Measurements from ENCODE around the gene CD83.
A peak's percentile ranks its signal among the peaks of the same experiment; 100 is the strongest.

CD83 gene

GRCh38 chr6:14151773-14152172 is 34.2 kb downstream of the CD83 start:
- TF ChIP-seq CTCF (IDR thresholded peaks at IDR 0.05; ENCODE audit: low read length, missing control alignments) = no peak
- no peak for DNase-seq (ENCODE audit: low read depth)
- no peak overlapping the region for H3K4me3 ChIP-seq (replicated peaks; ENCODE audit: low read depth, low read length)

- DNase-seq (ENCODE audit: low read depth) = no peak
- no peak overlapping the region for H3K4me3 ChIP-seq (replicated peaks; ENCODE audit: low read depth, low read length)
- TF ChIP-seq CTCF (IDR thresholded peaks at IDR 0.05; ENCODE audit: low read length, missing control alignments) = no peak
These were observed 35.7 kb downstream of the CD83 start for GRCh38 chr6:14153228-14153627.

- no peak for DNase-seq (ENCODE audit: low read depth)
- no peak overlapping the region for H3K4me3 ChIP-seq (replicated peaks; ENCODE audit: low read depth, low read length)
- TF ChIP-seq CTCF (IDR thresholded peaks at IDR 0.05; ENCODE audit: low read length, missing control alignments) = no peak
These were observed 41.5 kb downstream of the CD83 start for GRCh38 chr6:14159090-14159489.

- DNase-seq (ENCODE audit: low read depth) = no peak
- no peak overlapping the region for H3K4me3 ChIP-seq (replicated peaks; ENCODE audit: low read depth, low read length)
- TF ChIP-seq CTCF (IDR thresholded peaks at IDR 0.05; ENCODE audit: low read length, missing control alignments) = no peak
These were observed 45.3 kb downstream of the CD83 start for GRCh38 chr6:14162826-14163225.

GRCh38 chr6:14165091-14165490 is 47.5 kb downstream of the CD83 start:
- TF ChIP-seq CTCF (IDR thresholded peaks at IDR 0.05; ENCODE audit: low read length, missing control alignments) = no peak
- DNase-seq (ENCODE audit: low read depth) = peak; percentile 76
- no peak overlapping the region for H3K4me3 ChIP-seq (replicated peaks; ENCODE audit: low read depth, low read length)

- no peak for DNase-seq (ENCODE audit: low read depth)
- H3K4me3 ChIP-seq (replicated peaks; ENCODE audit: low read depth, low read length) = no peak overlapping the region
- TF ChIP-seq CTCF (IDR thresholded peaks at IDR 0.05; ENCODE audit: low read length, missing control alignments) = no peak
These were observed 49.3 kb downstream of the CD83 start for GRCh38 chr6:14166839-14167238.

GRCh38 chr6:14170128-14170527 is 52.6 kb downstream of the CD83 start:
- no peak overlapping the region for H3K4me3 ChIP-seq (replicated peaks; ENCODE audit: low read depth, low read length)
- no peak for DNase-seq (ENCODE audit: low read depth)

More at GRCh38 chr6:14170128-14170527, 52.6 kb downstream of the CD83 start:
- TF ChIP-seq CTCF (IDR thresholded peaks at IDR 0.05; ENCODE audit: low read length, missing control alignments) = no peak

All from fibroblast of pulmonary artery (primary cell).